Heart left ventricle (tissue), 16 donors: Measurements from ENCODE around the gene CHD5. TPM values are rescaled to one million over a fixed set of nuclear protein-coding genes. Genes with fewer than 3 reads are reported as not detected.

Source experiments
- ATAC-seq, 4 donors: fragments of 200-7000 bp; cut with Tn5 transposase; one replicate each; pipeline ENCODE4 v1.9.1; 2020 to 2022; ENCODE audit warnings: moderate library complexity in 4 of 4, mild to moderate bottlenecking in 3 of 4, moderate number of reproducible peaks in 1 of 4
- DNase-seq, 5 donors: peaks; one replicate each; pipeline ENCODE4 v3.0.0-alpha.2; 2020
- H3K27ac ChIP-seq, 12 donors: fragments of 200-600 bp; sonication (generic) in 4 of 12; one replicate each; pipeline versions ENCODE4 v1.5.0 to v1.8.0; 2016 to 2022; ENCODE audit warnings: mild to moderate bottlenecking in 2 of 12
- H3K27me3 ChIP-seq, 9 donors: fragments of 200-600 bp; sonication (generic) in 2 of 9; one replicate each; pipeline versions ENCODE4 v1.5.1 to v1.8.0; 2016 to 2022; ENCODE audit warnings: mild to moderate bottlenecking in 3 of 9
- H3K36me3 ChIP-seq, 9 donors: fragments of 200-600 bp; sonication (generic) in 2 of 9; one replicate each; pipeline versions ENCODE4 v1.5.0 to v1.8.0; 2018 to 2022; ENCODE audit warnings: mild to moderate bottlenecking in 2 of 9
- H3K4me1 ChIP-seq, 12 donors: fragments of 200-600 bp; sonication (generic) in 4 of 12; one replicate each; pipeline versions ENCODE4 v1.5.0 to v1.8.0; 2016 to 2022; ENCODE audit warnings: mild to moderate bottlenecking in 3 of 12
- H3K4me3 ChIP-seq, 12 donors: fragments of 200-600 bp; sonication (generic) in 4 of 12; one replicate each; pipeline versions ENCODE4 v1.5.0 to v1.8.0; 2017 to 2022; ENCODE audit warnings: mild to moderate bottlenecking in 9 of 12, moderate library complexity in 4 of 12
- H3K9me3 ChIP-seq, 12 donors: fragments of 200-600 bp; sonication (generic) in 4 of 12; one replicate each; pipeline versions ENCODE4 v1.5.0 to v1.8.0; 2016 to 2022; ENCODE audit warnings: mild to moderate bottlenecking in 1 of 12
- CTCF ChIP-seq, 12 donors: fragments of 200-600 bp; sonication (generic) in 4 of 12; IDR thresholded peaks; one replicate each; pipeline versions ENCODE4 v1.5.0 to v1.8.0; 2018 to 2022; ENCODE audit warnings: antibody characterized with exemption in 12 of 12, mild to moderate bottlenecking in 5 of 12
- POLR2A ChIP-seq, 2 donors: fragments of 450-650 bp; IDR thresholded peaks; one replicate each; pipeline ENCODE4 v1.6.1; 2017; ENCODE audit warnings: antibody characterized with exemption in 2 of 2, mild to moderate bottlenecking in 2 of 2, moderate library complexity in 2 of 2
- WGBS, 4 donors: extraction: QIAGEN DNeasy Blood & Tissue Kit in 2 of 4; methylation state at CpG; one replicate each; pipeline versions ENCODE4 v1.1.5 to v1.1.7; 2013 to 2018; 5-methylcytosine and 5-hydroxymethylcytosine counted together
- intact Hi-C, 10 donors: fragments of 100-400 bp; cut with DNase I; formaldehyde crosslinking; loops; one replicate each; pipeline versions ENCODE4 v1.11.1 to v1.14.2; 2022
- polyA plus RNA-seq, 2 donors: library from polyadenylated mRNA; stranded (reverse); fragments of 200-250 nt; gene quantifications; one replicate each; pipeline ENCODE4 v1.2.3, GENCODE V29; 2013
- total RNA-seq, 9 donors: library from RNA; depleted of rRNA in 2 of 9; stranded (reverse); fragments of >200 nt in 2 of 9; fragmentation: NEBNext Ultra II Directional in 3 of 9; extraction: Animal tissue kit (Norgen Biotek cat#: 25700) in 3 of 9; gene quantifications; one replicate each; pipeline versions ENCODE4 v1.1.0 to v1.2.4, GENCODE V29; 2016 to 2023
- donor health status: ischemic (EF 13 %, LVEDD 7.1; RV severe dilation, severe dysfunction).
- donor health status: healthy with polysubstance abuse.
- donor health status: DM: no; HTN: yes; CAD: no.
- donor health status: DM: no; HTN: no; CAD: no.
- donor health status: ischemic (EF 25% LVEDD 6.9; RV normal size, moderate dysfunction).
- donor health status: ischemic (EF 25% LVEDD 5.7; RV mildly dilated, moderate dysfunction).
- donor health status: healthy.
- donor health status: DM: yes; HTN: yes; CAD: no.
- donor health status: ischemic (EF 35%, LVEDD 5.7; RV mildly dilated, moderate dysfunction).
- donor health status: nonischemic (EF 11% LVEDD 7.7; RV severe dilation, severe dysfunction).
- donor health status: DM: yes; HTN: yes; CAD: no.
- donor health status: PGD.
- donor health status: ischemic (EF 29% LVEDD 5.4; RV normal size, mild dysfunction).
- donor health status: nonischemic (EF 23%, LVEDD 6.1; RV moderate dilation, normal function).

Gene CHD5
- total and polyA plus RNA-seq, 11 donors, result 0.07 to 1.3 (median 0.22) TPM; not detected in 2

DNA sequence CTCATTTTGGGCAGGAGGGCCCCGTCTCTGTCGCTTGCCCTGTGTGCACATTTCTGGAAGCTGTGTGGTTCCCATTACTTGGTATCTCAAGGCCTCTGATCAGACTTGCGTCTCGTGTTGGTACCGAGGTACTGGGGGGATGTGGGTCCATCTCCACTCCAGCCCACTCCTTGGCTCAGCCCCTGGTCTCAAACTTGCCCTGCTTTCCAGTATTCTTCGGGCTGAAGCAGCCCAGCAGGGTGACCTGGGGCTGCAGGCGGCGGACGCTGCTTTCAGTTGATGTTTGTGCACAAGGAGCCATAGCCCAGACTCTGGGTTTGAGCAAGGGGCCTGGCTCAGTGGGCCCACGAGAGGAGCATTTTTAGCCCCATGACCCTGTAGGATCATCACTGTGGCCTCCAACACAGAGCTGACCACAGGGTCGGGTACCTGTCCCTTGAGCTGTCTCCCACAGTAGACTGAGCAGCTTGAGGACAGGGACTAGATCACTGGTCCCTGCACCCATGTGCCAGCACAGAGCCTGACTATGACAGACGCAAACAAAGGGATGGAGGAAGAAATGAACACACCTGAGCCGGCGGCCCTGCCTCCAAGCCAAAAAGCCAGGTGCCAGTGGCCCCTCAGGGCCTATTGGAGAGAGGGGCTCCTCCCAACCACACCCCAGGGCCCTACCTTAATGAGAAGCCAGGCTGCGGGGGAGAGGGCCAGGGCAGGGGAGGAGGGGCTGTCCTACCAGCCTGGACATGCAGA, 46.8 kb downstream of the CHD5 start:
- H3K9me3 ChIP-seq, result peaks cover 0 to 12% (median 0%) of the 10 kb centered on the region in 12 donors
- ATAC-seq (no peak), DNase-seq (peak in 2 of 5 donors; percentile 6 to 33)
- no peak overlapping the region for H3K4me3 ChIP-seq
- intact Hi-C loops, result no loop called here
- peaks cover 0 to 11% (median 0%) of the 10 kb centered on the region in 9 donors for H3K27me3 ChIP-seq
- no peak for TF ChIP-seq CTCF (IDR thresholded peaks at IDR 0.05)
- no peak for TF ChIP-seq POLR2A (IDR thresholded peaks at IDR 0.05)
- no peaks in the 10 kb centered on the region for H3K4me1 ChIP-seq
- no peak overlapping the region for H3K27ac ChIP-seq
- WGBS, 4 donors, result 75 to 89% (median 85%) methylated on average over 10 to 15 of the region's 15 CpGs
- H3K36me3 ChIP-seq, result no peaks in the 10 kb centered on the region

GRCh38 chr1:6131561-6131960, 48.6 kb downstream of the CHD5 start:
- 86 to 100% (median 89%) methylated on average over 5 to 9 of the region's 9 CpGs for WGBS, 4 donors
- DNase-seq, result peak in 1 of 5 donors; percentile 28
- Histone ChIP-seq H3K9me3 (peaks cover 0 to 12% (median 0%) of the 10 kb centered on the region in 12 donors), H3K27me3 (peaks cover 0 to 22% (median 0%) of the 10 kb centered on the region in 9 donors), H3K4me3 (no peak overlapping the region), H3K4me1 (peaks cover 0 to 12% (median 0%) of the 10 kb centered on the region in 12 donors), H3K27ac (no peak overlapping the region), H3K36me3 (no peaks in the 10 kb centered on the region)
- intact Hi-C loops, result no loop called here
- ATAC-seq, result no peak
- no peak for TF ChIP-seq CTCF (IDR thresholded peaks at IDR 0.05)
- no peak for TF ChIP-seq POLR2A (IDR thresholded peaks at IDR 0.05)

DNA sequence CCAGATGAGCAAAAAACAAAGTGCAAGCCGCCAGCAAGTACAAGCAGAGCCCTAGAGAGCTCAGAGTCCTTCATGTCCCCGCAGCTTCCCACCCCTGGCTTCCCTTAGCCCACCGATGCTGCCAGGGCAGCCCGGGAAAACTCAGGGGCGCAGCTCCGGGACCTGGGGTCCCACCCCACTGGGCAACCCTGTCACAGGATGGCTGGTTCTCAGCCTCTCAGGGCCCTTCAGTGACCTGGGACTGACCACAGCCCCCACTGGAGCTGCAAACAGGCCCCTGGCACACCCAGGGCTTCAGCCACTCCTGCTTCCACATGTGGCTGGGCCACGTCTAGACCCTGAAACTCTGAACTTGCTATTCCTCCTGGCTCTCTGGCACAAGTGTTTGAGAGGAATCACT, 49.5 kb downstream of the CHD5 start:
- WGBS, 4 donors, result 84 to 85% (median 84%) methylated on average over 7 of the region's 7 CpGs; no CpG with 5 or more reads in 1 of the 4 donors
- Histone ChIP-seq H3K36me3 (no peaks in the 10 kb centered on the region), H3K4me3 (no peak overlapping the region), H3K9me3 (peaks cover 0 to 12% (median 0%) of the 10 kb centered on the region in 12 donors), H3K27me3 (peaks cover 0 to 27% (median 0%) of the 10 kb centered on the region in 9 donors), H3K27ac (no peak overlapping the region), H3K4me1 (peaks cover 0 to 12% (median 0%) of the 10 kb centered on the region in 12 donors)
- intact Hi-C loops, result no loop called here
- DNase-seq, result peak in 2 of 5 donors; percentile 8 to 54
- ATAC-seq, result no peak
- no peak for TF ChIP-seq POLR2A (IDR thresholded peaks at IDR 0.05)
- no peak for TF ChIP-seq CTCF (IDR thresholded peaks at IDR 0.05)

- ATAC-seq (no peak), DNase-seq (peak in 3 of 5 donors; percentile 5 to 42 (median 21))
- 74 to 84% (median 79%) methylated on average over 10 to 11 of the region's 11 CpGs for WGBS, 4 donors
- no peak overlapping the region for H3K4me3 ChIP-seq
- no peak for TF ChIP-seq POLR2A (IDR thresholded peaks at IDR 0.05)
- no peak for TF ChIP-seq CTCF (IDR thresholded peaks at IDR 0.05)
- H3K27me3 ChIP-seq, result peaks cover 0 to 28% (median 0%) of the 10 kb centered on the region in 9 donors
- peaks cover 0 to 12% (median 0%) of the 10 kb centered on the region in 12 donors for H3K9me3 ChIP-seq
- H3K36me3 ChIP-seq, result no peaks in the 10 kb centered on the region
- H3K4me1 ChIP-seq, result peaks cover 0 to 12% (median 0%) of the 10 kb centered on the region in 12 donors
- intact Hi-C loops, result no loop called here
- H3K27ac ChIP-seq, result no peak overlapping the region
Observed at GRCh38 chr1:6130036-6130435, 50.1 kb downstream of the CHD5 start.
